ENCODE results near the gene SDK1.

The SDK1 gene

GRCh38 chr7:4149645-4150044, 848.6 kb downstream of the SDK1 start:
- DNase-seq (ENCODE audit: low read depth in 2 of 2) = no peak

DNA sequence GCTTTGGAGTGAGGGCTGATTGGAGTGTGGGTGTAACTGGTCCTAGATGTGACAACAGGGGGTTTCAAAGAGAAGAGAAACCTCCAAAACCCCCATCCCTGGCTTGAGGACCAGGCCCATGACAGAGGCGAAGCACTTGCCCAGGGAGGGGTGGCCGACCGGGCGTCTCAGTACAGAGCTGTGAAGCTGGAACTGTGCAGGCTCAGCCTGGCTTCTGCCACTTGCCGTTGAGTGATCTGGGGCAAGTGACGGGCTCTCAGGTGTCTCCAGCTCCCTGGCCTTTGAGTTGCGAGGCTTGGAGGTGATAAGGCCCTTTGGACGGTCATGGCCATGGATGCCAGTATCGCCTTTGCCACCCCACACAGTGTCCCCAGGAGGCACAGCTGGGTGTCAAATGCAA, 849.7 kb downstream of the SDK1 start:
- DNase-seq (ENCODE audit: low read depth in 2 of 2) = no peak

- DNase-seq (ENCODE audit: low read depth in 2 of 2) = no peak
Observed at GRCh38 chr7:4151524-4151923, 850.5 kb downstream of the SDK1 start.

DNA sequence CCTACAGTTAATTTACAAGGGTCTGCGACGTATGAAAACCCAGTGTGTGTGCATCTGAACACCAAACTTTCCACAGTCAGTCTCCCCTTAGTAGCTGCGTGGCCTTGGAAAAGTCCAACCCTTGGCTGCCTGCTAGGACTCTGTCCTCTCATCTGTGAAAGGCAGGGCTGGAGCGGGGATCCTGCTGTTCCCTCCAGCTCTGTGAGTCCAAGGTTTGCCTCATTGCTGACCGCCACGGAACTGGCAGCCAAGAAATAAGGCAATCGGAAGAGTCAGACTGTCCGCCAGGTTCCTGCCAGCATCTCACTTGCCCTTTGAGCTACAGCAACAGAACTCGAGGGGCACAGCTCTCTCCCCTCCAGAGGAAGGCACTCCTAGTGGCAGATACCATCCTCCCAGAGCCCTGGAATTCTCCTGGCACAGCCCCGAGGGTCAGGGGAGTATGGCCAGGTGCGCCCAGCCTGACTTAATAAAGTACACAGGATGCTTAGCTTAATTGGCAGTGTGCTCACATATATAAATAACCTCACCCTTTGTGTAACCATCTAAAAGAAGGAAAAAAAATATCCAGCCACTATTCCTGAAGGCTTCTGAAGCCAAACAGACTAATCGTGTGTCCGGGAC, 851.0 kb downstream of the SDK1 start:
- no peak for DNase-seq (ENCODE audit: low read depth in 2 of 2)

DNA sequence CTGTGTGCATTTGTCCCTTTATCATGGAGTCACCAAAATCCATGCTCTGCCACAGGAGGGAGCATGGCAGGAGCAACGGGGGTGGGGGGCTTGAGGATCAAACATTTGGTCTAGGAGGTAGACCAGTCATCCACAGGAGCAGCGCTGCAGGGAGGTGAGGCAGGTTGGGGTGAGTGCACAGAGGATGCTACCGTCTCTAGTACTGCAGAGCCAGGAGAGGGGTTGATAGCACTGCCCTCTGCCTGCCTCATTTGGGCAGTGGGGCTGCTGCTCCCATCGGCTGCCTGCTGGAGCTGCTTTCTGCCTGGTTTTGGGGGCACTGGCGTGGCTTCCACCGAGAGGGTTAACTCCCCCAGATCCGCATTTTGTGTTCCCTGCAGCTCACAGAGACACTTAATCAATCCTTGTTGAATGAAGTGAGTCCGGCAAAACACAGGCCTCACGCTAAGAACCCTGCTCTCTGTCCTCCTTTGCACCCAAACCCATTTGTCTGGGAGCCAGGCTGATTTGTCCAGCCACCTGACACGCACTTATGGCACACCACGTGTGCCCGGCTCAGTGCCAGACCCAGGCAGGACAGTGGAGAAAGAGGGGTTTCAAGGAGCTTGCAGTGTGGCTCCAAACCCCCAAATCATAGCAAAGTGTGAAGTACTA, 854.0 kb downstream of the SDK1 start:
- no peak for DNase-seq (ENCODE audit: low read depth in 2 of 2)

DNA sequence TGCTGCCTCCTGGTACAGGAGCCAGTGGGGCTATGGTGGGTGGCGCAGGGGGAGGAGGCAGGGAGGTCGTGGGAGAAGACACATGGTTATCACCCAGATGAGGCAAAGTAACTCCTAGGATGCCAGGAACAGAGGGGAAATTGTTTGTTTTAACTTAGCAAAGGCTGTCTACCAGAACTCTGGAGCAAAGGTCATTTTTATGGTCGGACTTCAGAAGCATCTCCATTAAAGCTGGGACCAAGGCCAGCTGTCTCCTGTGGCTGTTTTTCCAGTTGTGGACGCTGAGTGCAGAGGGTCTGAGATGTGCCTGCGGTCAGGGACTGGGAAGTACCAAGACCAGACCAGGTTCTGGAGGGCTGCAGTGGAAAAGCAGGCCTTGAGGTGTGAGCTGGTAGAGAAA, 855.1 kb downstream of the SDK1 start:
- DNase-seq (ENCODE audit: low read depth in 2 of 2) = no peak

DNA sequence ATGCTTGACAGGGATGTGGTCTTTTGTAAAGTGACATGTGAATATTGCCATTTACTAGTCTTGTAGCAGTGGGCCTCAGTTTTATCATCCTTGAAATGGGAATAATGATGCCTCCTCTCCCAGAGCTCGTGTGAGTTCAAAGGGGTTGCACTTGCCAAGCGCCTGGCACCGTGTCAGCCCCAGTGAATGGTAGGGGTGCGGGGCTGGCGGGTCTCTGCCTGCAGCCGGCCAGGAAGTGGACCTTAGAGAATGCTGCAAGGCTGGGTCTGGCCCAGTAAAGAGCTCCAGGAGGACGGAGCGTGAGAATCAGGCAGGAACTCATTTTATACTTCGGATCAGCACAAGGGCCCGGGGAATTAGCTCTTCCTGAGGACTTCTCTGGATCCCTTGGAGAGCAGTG, 856.6 kb downstream of the SDK1 start:
- no peak for DNase-seq (ENCODE audit: low read depth in 2 of 2)

GRCh38 chr7:4158441-4159153, 857.5 kb downstream of the SDK1 start:
- DNase-seq (ENCODE audit: low read depth in 2 of 2) = no peak

GRCh38 chr7:4159154-4159501, 858.1 kb downstream of the SDK1 start:
- DNase-seq (ENCODE audit: low read depth in 2 of 2) = no peak

- DNase-seq (ENCODE audit: low read depth in 2 of 2) = no peak
Observed at GRCh38 chr7:4159761-4160554, 858.9 kb downstream of the SDK1 start.

GRCh38 chr7:4162884-4163564, 862.0 kb downstream of the SDK1 start:
- no peak for DNase-seq (ENCODE audit: low read depth in 2 of 2)

DNA sequence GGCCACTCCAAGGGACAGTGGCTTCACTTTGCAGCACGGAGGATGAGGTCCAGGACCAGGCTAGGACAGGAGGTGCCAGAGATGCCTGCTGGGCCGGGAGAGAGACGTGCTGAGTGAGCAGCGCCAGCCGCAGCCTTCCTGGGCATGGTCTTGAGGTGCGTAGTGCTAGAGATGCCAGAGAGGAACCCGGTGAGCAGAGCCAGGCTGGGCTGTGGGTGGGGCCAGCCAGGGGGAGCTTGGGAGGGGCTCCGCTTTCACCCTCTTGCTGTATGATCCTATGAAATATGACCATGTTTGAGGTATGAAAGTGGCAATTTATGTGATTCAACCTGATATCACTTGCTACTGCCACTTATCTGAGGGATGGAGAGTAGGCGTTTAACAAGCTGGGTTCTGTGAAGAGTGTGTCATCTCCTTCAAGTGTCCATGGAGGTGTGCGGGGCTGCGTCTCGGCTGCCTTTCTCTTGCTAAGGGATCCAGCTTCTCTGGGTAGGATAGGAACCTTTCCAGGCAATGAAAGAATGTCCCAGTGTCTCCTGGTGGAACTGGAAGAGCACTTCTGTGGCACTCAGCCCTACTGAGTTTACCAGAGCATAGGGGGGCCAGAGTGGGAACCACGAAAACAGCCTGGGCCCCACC, 862.6 kb downstream of the SDK1 start:
- no peak for DNase-seq (ENCODE audit: low read depth in 2 of 2)

DNA sequence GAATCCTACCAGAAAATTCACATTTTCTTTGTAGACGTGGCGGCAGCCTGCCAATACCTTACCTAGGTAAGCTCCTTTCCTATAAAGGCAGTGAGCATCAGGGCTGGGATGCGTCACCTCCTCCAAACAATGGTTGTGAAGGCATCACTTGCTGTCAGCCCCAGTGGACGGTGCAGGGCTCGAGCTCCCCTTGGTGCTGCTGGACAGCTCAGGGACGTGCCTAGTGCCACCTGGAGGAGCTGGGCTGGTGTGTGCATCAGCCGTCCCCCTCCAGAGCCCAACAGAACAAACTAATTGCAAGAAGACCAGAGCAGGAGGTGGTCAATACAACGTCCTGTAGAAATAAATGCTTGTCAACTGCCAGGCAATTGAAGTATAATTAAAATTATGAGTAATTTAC, 863.5 kb downstream of the SDK1 start:
- no peak for DNase-seq (ENCODE audit: low read depth in 2 of 2)

DNA sequence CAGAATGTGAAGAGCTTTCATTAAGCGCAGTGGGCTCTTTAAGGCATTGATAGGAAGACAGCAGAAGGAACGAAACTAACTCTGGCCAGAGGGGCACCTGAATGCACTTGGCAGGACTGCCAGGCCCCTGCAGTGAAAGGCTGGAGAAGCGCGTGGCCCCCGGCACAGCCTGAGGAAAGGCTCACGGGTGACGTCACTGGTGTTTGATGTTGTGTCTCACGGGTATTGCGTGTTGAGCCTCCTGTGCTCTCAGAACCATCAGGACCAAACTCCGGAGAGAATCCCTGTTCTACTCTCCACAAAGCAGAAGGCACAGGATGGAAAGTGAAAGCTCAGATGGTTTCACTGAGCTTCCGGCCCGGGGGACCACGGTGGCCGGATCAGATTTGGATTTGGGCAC, 865.3 kb downstream of the SDK1 start:
- no peak for DNase-seq (ENCODE audit: low read depth in 2 of 2)

- DNase-seq (ENCODE audit: low read depth in 2 of 2) = no peak
Observed at GRCh38 chr7:4166807-4167206, 865.8 kb downstream of the SDK1 start.

DNA sequence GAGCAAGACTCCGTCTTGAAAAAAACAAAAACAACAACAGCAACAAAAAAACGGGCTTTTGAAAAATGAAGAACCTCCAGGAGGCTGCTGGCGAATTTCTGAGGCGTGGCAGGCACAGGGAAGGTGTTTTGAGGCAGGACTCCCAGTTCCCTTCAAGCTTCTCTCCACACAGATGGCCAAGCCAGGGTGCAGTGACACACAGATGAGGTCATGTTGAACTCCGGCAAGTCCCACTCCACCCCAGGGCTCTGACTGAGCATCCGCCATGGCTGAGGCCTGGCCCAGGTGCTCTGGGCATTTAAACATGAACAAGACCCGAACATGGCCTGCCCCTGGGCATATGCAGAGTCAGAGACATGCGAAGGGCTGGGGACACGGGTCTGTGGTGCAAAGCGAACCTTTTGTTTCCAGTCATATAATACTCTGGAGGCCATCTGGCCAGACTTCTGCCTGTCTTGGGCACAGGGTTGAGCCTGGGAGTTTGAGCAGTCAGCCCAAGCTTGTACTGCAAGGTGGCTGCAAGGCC, 866.4 kb downstream of the SDK1 start:
- no peak for DNase-seq (ENCODE audit: low read depth in 2 of 2)

- no peak for DNase-seq (ENCODE audit: low read depth in 2 of 2)
Observed at GRCh38 chr7:4168041-4168440, 867.0 kb downstream of the SDK1 start.

DNA sequence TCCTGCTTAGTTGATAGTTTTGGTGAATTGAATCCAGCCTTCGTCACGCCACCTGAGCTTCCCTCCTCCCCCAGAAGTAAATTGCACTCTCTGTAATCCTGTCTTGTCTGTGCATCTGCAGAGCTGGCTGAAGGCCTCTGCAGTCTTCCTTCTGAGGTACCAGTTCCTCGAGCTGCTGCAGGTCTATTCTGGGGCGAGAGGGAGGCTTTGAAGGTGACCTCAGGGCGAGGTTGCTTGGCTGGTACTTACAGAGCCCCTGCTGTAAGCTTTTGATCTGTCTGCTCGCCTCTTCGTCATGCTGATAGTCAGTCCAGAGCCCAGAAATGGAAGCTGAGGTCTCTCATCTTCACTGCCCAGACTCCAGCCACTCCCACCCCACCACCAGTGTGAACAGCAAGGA, 867.5 kb downstream of the SDK1 start:
- DNase-seq (ENCODE audit: low read depth in 2 of 2) = no peak

- DNase-seq (ENCODE audit: low read depth in 2 of 2) = no peak
Observed at GRCh38 chr7:4169455-4169854, 868.4 kb downstream of the SDK1 start.

- DNase-seq (ENCODE audit: low read depth in 2 of 2) = no peak
Observed at GRCh38 chr7:4170997-4171786, 870.1 kb downstream of the SDK1 start.

Data from stimulated activated CD4-positive, alpha-beta T cell treated with anti-CD3 and anti-CD28 coated beads, Interleukin-12 subunit alpha, Interleukin-12 subunit beta, amount 100 ng/mL, for 24 hours (primary cell).